GM23338 (cell line): ENCODE data around the gene BPIFA2.

Experiments
- CTCF ChIP-seq, 2 experiments: fragments of 200-600 bp in 1 of 2; sonication (generic) in 1 of 2; conservative IDR thresholded peaks; 2 replicates each; pipeline versions ENCODE4 v1.5.1 to v1.6.1; 2016 to 2017; ENCODE audit warnings: antibody characterized with exemption in 2 of 2, low read depth in 2 of 2, mild to moderate bottlenecking in 2 of 2, moderate library complexity in 1 of 2
- ETS1 ChIP-seq: IDR thresholded peaks from 2 replicates; pipeline ENCODE4 v1.6.1; 2016; ENCODE audit warnings: antibody characterized with exemption
- EZH2 ChIP-seq: fragments of 200-600 bp; sonication (generic); IDR thresholded peaks from one replicate; pipeline ENCODE4 v1.8.0; 2017; ENCODE audit warnings: antibody characterized with exemption, mild to moderate bottlenecking, low read depth; ENCODE audit not compliant: unreplicated experiment
- EZH2phosphoT487 ChIP-seq: fragments of 200-600 bp; sonication (generic); IDR thresholded peaks from one replicate; pipeline ENCODE4 v1.8.1; 2018; ENCODE audit warnings: antibody characterized with exemption; ENCODE audit not compliant: unreplicated experiment
- JUNB ChIP-seq: IDR thresholded peaks from one replicate; pipeline ENCODE4 v1.6.1; 2016; ENCODE audit warnings: antibody characterized with exemption; ENCODE audit not compliant: unreplicated experiment
- NANOG ChIP-seq: IDR thresholded peaks from 2 replicates; pipeline ENCODE4 v1.6.1; 2016; ENCODE audit warnings: antibody characterized with exemption, borderline replicate concordance
- POLR2AphosphoS5 ChIP-seq: IDR thresholded peaks from 2 replicates; pipeline ENCODE4 v1.6.1; 2016; ENCODE audit warnings: antibody characterized with exemption, low read depth
- REST ChIP-seq: IDR thresholded peaks from one replicate; pipeline ENCODE4 v1.6.1; 2018; ENCODE audit warnings: antibody characterized with exemption; ENCODE audit not compliant: unreplicated experiment
- ZNF331 ChIP-seq: fragments of 250-450 bp; sonication (Bioruptor Pico); IDR thresholded peaks from 2 replicates; pipeline ENCODE4 v1.5.0; 2020; ENCODE audit warnings: low read depth, mild to moderate bottlenecking, moderate library complexity
- ZNF462 ChIP-seq: fragments of 250-450 bp; sonication (Bioruptor Pico); IDR thresholded peaks from 2 replicates; pipeline ENCODE4 v1.5.0; 2020; ENCODE audit warnings: mild to moderate bottlenecking, moderate library complexity

GRCh38 chr20:33210371-33210770, 42.4 kb downstream of the BPIFA2 start:
- TF ChIP-seq REST = no peak
- TF ChIP-seq CTCF (conservative IDR thresholded peaks at IDR 0.05; ENCODE audit: low read depth in 2 of 2) = no peak
- no peak for TF ChIP-seq EZH2phosphoT487
- no peak for TF ChIP-seq EZH2
- no peak for TF ChIP-seq POLR2AphosphoS5
- no peak for TF ChIP-seq ZNF462
- no peak for TF ChIP-seq NANOG
- TF ChIP-seq ETS1 = no peak
- TF ChIP-seq ZNF331 (CRISPR knock-in tag) = no peak
- no peak for TF ChIP-seq JUNB
